Epithelial cell of alveolus of lung (primary cell): ENCODE measurements around the gene RIT1. TPM values are rescaled to one million over a fixed set of nuclear protein-coding genes. Genes with fewer than 3 reads are reported as not detected.

Experiments
- total RNA-seq: library from RNA; depleted of rRNA; stranded (reverse); fragments of >200 nt; gene quantifications from 2 replicates; pipeline ENCODE4 v1.2.1, GENCODE V29; 2015

Gene RIT1
- total RNA-seq: 23.8 and 27.7 TPM in 2 replicates

DNA sequence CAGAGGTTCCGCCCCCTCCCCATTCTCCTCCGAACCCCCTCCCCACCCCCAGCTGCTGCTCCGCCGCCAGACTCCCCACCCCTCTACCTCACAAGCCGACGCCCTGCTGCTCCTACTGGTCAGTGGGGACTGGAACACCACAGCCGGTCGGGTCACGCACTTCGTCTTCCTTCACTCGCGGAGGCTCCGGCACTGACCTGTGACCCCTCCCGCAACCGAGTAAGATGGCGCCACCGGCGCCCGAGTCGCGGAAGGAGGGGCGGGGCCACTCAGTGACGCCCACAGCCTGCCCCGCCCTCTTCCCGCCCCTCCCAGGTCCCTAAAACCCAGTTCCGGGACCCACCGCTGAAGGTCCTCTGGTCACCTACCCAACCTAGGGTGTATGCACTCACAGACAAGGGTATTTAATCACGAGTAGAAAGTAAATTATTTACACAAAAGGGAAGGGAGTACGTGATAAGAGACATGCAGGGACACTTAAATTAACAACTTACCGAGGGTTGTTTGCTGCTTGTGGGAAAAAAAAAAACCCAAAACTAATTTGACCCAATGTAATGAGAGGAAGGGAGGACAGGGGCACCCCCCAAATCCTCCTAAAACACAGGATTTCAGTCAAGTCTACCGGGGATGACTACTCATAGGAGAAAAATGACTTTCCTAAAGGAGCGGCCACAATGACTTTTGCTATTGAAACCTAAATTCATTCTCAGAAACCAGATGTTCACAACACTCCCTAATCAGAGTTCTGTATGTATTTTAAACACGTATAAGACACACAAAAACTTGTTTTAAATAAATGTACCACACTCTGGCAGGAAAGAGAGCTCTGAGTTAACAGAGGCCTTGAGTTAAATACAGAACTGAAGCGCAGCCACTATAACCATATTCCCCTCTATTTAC lies at the start of gene RIT1:
RIT1 (minus strand) TSS at position 194 of the 900 bp plus-strand sequence. CDS start 588 bp downstream, outside the sequence.

DNA sequence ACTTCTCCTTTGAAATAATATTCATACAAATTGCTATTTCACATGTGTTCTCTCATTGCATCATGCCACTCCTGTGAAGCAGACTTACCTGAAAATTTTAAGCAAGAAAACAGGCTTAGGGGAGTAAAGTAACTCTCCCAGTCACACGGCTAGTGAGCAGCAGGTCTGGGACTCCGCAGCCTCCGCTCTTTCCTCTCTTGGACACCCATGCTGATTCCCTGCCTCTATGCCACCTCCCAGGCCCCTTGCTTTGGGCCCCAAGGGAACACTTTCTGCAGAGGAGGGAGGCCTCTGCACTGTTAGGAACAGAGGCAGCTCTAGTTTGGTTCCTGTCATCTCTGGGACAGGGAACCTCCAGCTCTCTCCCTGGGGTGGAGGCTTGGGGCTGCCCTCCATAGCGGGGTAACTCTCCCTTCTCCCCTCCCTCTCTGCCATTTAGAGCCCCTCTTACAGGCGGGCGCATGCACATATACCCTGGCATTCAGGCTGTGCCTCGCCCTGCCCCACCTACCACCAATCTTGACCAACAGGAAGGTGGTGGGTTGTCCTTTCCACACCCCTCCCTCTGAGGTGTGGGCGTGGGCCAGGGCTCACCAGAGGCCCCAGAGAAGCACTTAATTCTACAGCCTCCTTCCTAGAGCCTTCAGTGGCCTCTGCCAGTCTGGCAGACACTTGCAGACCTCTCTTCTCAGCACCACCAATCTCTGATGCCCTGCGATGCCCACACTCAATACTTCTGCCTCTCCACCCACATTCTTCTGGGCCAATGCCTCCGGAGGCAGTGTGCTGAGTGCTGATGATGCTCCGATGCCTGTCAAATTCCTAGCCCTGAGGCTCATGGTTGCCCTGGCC lies 30.1 kb upstream of the RIT1 start, which contains the start of gene RXFP4:
RXFP4 (plus strand) TSS at position 646 of the 852 bp plus-strand sequence; CDS start at position 718, 72 bp downstream.

DNA sequence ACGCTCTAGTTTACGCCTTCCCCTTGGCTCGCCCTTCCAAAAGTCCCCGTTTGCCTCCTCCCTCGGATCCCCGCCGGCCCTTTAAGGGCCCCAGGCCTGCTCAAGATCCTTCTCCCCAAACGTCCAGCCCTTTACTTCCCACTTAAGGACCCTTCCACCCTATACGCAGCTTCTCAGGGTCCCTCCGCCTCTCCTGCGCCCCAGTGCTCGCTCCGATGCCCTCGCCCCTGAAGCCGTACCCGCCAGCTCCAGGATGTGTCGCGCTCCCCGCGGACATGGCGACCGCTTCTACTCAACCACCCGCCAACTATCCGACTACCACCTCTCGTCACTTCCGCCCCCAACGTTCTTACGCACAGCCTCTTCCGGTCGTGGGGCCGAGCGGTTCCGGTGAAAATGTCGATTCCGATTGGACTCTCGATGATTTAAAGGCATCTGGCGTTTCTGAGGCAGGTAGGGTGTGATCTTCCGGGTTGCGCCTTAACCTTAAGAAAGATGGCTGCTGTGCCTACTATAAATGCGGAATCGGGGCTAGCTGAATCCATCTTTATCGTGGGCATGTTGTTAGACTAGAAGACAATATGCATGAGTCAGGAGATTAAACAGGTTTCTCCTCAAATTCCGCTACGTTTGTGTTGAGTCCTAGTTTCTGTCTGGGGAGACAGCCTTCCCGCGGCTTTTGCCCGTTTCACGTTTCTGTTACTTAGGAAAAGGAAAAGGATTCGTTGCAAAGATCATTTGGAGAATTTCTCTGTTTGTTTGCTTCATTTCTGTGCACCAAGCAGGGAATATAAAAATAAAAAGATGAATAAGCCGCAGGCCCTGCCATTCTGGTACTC lies 23.2 kb upstream of the RIT1 start, which contains the start of gene KHDC4:
KHDC4 (minus strand) TSS at position 317 of the 839 bp plus-strand sequence; CDS start at position 277, 40 bp downstream.

GRCh38 chr1:155859234-155859829 lies 51.8 kb downstream of the RIT1 start, which contains the start of gene SYT11:
Gene SYT11 (plus strand): TSS chr1:155859567. CDS start chr1:155859762, 195 bp downstream.

GRCh38 chr1:155856975-155857930 lies 53.9 kb downstream of the RIT1 start, which contains the start of gene GON4L:
Gene GON4L (minus strand): TSS chr1:155857214. CDS start chr1:155853780, 3,434 bp downstream.

Other genes with a start within 250 kb of the RIT1 start
- gene YY1AP1, start 222.6 kb downstream of the RIT1 start, total RNA-seq: 26.4 and 65.3 TPM in 2 replicates
- 82.8 and 106 TPM in 2 replicates for gene DAP3, start 222.3 kb downstream of the RIT1 start, total RNA-seq
- 11.6 and 29.6 TPM in 2 replicates for gene GON4L, start 54.1 kb downstream of the RIT1 start, total RNA-seq
- gene SYT11, start 51.8 kb downstream of the RIT1 start, total RNA-seq: 30.6 and 31.3 TPM in 2 replicates
- gene KHDC4, start 23.1 kb upstream of the RIT1 start, total RNA-seq: 11.5 and 57.6 TPM in 2 replicates
- not detected in 2 replicates for gene RXFP4, start 30.3 kb upstream of the RIT1 start, total RNA-seq
- 118 and 139 TPM in 2 replicates for gene ARHGEF2, start 67.2 kb upstream of the RIT1 start, total RNA-seq
- 558 and 731 TPM in 2 replicates for gene SSR2, start 109.6 kb upstream of the RIT1 start, total RNA-seq
- gene UBQLN4, start 142.4 kb upstream of the RIT1 start, total RNA-seq: 14.3 and 20.0 TPM in 2 replicates
- gene LAMTOR2, start 143.4 kb upstream of the RIT1 start, total RNA-seq: 68.6 and 87.1 TPM in 2 replicates
- gene RAB25, start 149.8 kb upstream of the RIT1 start, total RNA-seq: 0.80 and 3.4 TPM in 2 replicates
- gene MEX3A, start 171.1 kb upstream of the RIT1 start, total RNA-seq: 7.0 and 15.8 TPM in 2 replicates
- gene LMNA, start 203.4 kb upstream of the RIT1 start, total RNA-seq: 439 and 479 TPM in 2 replicates
- 0.65 and 0.88 TPM in 2 replicates for gene SEMA4A, start 242.2 kb upstream of the RIT1 start, total RNA-seq